ENCODE results near the gene PPP1R9A.

- TF ChIP-seq CTCF (IDR thresholded peaks at IDR 0.05; ENCODE audit: low read depth, low read length, poor library complexity, severe bottlenecking) (no peak), EZH2phosphoT487 (IDR thresholded peaks at IDR 0.05; ENCODE audit: borderline replicate concordance, low read length) (no peak)
These were observed 248.6 kb downstream of the PPP1R9A start for GRCh38 chr7:95155965-95156364.

Data from DOHH2 (cell line).